Smooth muscle cell (in vitro differentiated cells): ENCODE measurements around the gene ATXN10. TPM values are rescaled to one million over a fixed set of nuclear protein-coding genes. Genes with fewer than 3 reads are reported as not detected.

Experiments
- DNase-seq: peaks from one replicate; lab custom pipeline; 2025; ENCODE audit not compliant: unreplicated experiment; lab: John Stamatoyannopoulos, UW
- H2AFZ ChIP-seq: fragments of 200-600 bp; sonication (generic); 2 replicates; pipeline ENCODE4 v1.6.0; 2016; ENCODE audit warnings: antibody characterized with exemption, low read depth, mild to moderate bottlenecking
- H3F3A ChIP-seq: fragments of 200-600 bp; sonication (generic); 2 replicates; pipeline ENCODE4 v1.6.0; 2017; ENCODE audit warnings: antibody characterized with exemption, low read depth
- H3K27ac ChIP-seq: fragments of 200-600 bp; sonication (generic); 2 replicates; pipeline ENCODE4 v1.5.1; 2016; ENCODE audit warnings: low read depth, mild to moderate bottlenecking
- H3K27me3 ChIP-seq: fragments of 200-600 bp; sonication (generic); 2 replicates; pipeline ENCODE4 v1.6.1; 2016; ENCODE audit warnings: low read depth, mild to moderate bottlenecking
- H3K36me3 ChIP-seq: fragments of 200-600 bp; sonication (generic); 2 replicates; pipeline ENCODE4 v1.5.1; 2016; ENCODE audit warnings: low read depth
- H3K4me1 ChIP-seq: fragments of 200-600 bp; sonication (generic); 2 replicates; pipeline ENCODE4 v1.5.1; 2016; ENCODE audit warnings: low read depth
- H3K4me2 ChIP-seq: fragments of 200-600 bp; sonication (generic); 2 replicates; pipeline ENCODE4 v1.6.0; 2016; ENCODE audit warnings: mild to moderate bottlenecking
- H3K4me3 ChIP-seq: fragments of 200-600 bp; sonication (generic); 2 replicates; pipeline ENCODE4 v1.5.1; 2016; ENCODE audit warnings: mild to moderate bottlenecking
- H3K79me2 ChIP-seq: fragments of 200-600 bp; sonication (generic); 2 replicates; pipeline ENCODE4 v1.6.0; 2016; ENCODE audit warnings: low read depth, mild to moderate bottlenecking
- H3K9ac ChIP-seq: fragments of 200-600 bp; sonication (generic); 2 replicates; pipeline ENCODE4 v1.6.0; 2016; ENCODE audit warnings: low read depth
- H3K9me3 ChIP-seq: fragments of 200-600 bp; sonication (generic); replicated peaks from 2 replicates; pipeline ENCODE4 v1.5.1; 2016; ENCODE audit warnings: low read depth
- H4K20me1 ChIP-seq: fragments of 200-600 bp; sonication (generic); 2 replicates; pipeline ENCODE4 v1.6.0; 2016; ENCODE audit warnings: low read depth
- WGBS: methylation state at CpG from one replicate; pipeline ENCODE4 v1.1.7; 2016; ENCODE audit warnings: low lambda C conversion rate; 5-methylcytosine and 5-hydroxymethylcytosine counted together
- polyA plus RNA-seq: library from polyadenylated mRNA; unstranded; fragments of >200 nt; fragmentation: Nextera tagmentation; extraction: Ambion mirVana; gene quantifications from 2 replicates; pipeline ENCODE4 v1.2.1, GENCODE V29; 2016
- total RNA-seq: library from RNA; depleted of rRNA; stranded (reverse); fragments of >200 nt; gene quantifications from 2 replicates; pipeline ENCODE4 v1.2.3, GENCODE V29; 2014
- TF ChIP-seq, protein P1 (sequence below): fragments of 200-600 bp; sonication (generic); IDR thresholded peaks from 2 replicates; pipeline ENCODE4 v1.5.1; 2017; ENCODE audit warnings: borderline replicate concordance, mild to moderate bottlenecking, antibody characterized with exemption; ENCODE audit not compliant: insufficient read depth, poor library complexity, severe bottlenecking

ATXN10 gene
- total and polyA plus RNA-seq, 2 experiments from 2014 or later, result 117 to 131 TPM

DNA sequence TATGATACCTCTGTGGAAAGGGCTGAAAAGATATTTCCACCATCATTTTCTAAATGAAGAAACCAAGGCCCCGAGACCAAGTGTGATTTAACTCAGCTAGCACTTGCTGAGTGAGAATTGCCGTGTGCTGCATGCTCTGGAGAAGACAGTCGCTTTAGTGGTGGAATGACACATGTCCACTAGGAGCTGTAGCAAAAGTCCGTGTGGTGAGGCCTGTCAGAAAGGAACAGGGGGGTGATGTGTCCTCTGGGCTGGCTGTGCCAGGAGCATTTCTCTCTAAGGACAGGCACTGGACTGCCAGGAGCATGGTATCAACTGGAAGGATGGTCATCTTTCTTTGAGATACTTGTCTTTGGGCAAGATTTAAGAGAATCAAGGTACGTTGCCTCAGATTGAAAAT lies 72.8 kb downstream of the ATXN10 start:
- no peaks in the 10 kb centered on the region for H3K27me3 ChIP-seq
- H3K4me3 ChIP-seq, result no peak overlapping the region
- 94% methylated on average over 5 of the region's 5 CpGs for WGBS
- no peaks in the 10 kb centered on the region for H3K9me3 ChIP-seq
- peaks cover 21% of the 10 kb centered on the region for H3K36me3 ChIP-seq
- H3K4me1 ChIP-seq, result no peaks in the 10 kb centered on the region
- peaks cover 44% of the 10 kb centered on the region for H3K79me2 ChIP-seq
- no peak overlapping the region for H3K27ac ChIP-seq
- H3K4me2 ChIP-seq, result no peak overlapping the region
- no peak for DNase-seq
- TF ChIP-seq, protein P1, sequence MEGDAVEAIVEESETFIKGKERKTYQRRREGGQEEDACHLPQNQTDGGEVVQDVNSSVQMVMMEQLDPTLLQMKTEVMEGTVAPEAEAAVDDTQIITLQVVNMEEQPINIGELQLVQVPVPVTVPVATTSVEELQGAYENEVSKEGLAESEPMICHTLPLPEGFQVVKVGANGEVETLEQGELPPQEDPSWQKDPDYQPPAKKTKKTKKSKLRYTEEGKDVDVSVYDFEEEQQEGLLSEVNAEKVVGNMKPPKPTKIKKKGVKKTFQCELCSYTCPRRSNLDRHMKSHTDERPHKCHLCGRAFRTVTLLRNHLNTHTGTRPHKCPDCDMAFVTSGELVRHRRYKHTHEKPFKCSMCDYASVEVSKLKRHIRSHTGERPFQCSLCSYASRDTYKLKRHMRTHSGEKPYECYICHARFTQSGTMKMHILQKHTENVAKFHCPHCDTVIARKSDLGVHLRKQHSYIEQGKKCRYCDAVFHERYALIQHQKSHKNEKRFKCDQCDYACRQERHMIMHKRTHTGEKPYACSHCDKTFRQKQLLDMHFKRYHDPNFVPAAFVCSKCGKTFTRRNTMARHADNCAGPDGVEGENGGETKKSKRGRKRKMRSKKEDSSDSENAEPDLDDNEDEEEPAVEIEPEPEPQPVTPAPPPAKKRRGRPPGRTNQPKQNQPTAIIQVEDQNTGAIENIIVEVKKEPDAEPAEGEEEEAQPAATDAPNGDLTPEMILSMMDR, result no peak
- H2AFZ ChIP-seq, result no peak overlapping the region
- no peak overlapping the region for H3K9ac ChIP-seq
- H3F3A ChIP-seq, result no peaks in the 10 kb centered on the region
- H4K20me1 ChIP-seq, result peaks cover 74% of the 10 kb centered on the region

DNA sequence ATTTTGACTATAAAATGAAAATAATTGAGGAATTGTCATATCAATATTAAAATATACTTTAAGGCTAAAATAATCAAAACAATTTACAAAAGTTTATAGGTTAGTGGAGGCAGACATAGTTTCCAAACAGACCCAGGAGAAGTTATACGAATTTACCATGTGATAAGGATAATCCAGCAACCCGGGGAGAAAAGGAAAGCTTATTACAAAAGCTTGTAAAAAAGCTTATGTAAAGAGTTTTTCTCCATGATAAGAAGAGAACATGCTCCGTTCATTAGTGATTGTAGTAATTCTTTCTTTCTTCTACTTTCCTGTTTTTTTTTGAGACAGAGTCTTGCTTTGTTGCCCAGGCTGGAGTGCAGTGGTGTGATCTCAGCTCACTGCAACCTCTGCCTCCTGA lies 79.0 kb downstream of the ATXN10 start:
- Histone ChIP-seq H3K27ac (no peak overlapping the region), H4K20me1 (peaks cover 91% of the 10 kb centered on the region), H2AFZ (no peak overlapping the region), H3K4me3 (no peak overlapping the region), H3K36me3 (no peaks in the 10 kb centered on the region), H3K9me3 (no peaks in the 10 kb centered on the region), H3K9ac (no peak overlapping the region), H3K4me2 (no peak overlapping the region), H3F3A (no peaks in the 10 kb centered on the region), H3K4me1 (no peaks in the 10 kb centered on the region), H3K79me2 (peaks cover 27% of the 10 kb centered on the region), H3K27me3 (no peaks in the 10 kb centered on the region)
- TF ChIP-seq, protein P1, result no peak
- 15% methylated on average over 3 of the region's 3 CpGs for WGBS
- no peak for DNase-seq

GRCh38 chr22:45752036-45752435 lies 80.4 kb downstream of the ATXN10 start:
- WGBS, result 94% methylated on average over 2 of the region's 2 CpGs

DNA sequence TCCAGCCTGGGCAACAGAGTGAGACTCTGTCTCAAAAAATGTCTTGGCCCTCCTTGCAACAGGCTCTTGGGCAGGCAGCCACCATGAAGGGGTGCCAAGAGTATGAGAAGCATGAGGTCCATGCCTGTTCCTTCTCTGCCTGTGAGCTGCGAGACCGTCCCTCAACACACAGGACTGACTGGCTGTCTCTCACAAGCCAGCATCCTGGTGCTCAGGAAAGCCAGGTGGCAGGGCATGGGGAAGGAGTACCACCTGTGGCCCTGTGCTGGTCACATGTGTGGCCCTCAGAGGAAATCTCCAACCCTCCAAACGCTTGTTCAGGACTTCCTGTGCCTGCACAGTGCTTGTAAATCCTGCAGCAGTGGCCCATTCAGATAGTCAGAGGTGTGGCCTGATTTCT lies 83.2 kb downstream of the ATXN10 start:
- H3K9me3 ChIP-seq, result no peaks in the 10 kb centered on the region
- H3K36me3 ChIP-seq, result no peaks in the 10 kb centered on the region
- H4K20me1 ChIP-seq, result peaks cover 94% of the 10 kb centered on the region

More at GRCh38 chr22:45752036-45752435, 80.4 kb downstream of the ATXN10 start:
- Histone ChIP-seq H4K20me1 (peaks cover 91% of the 10 kb centered on the region), H3K36me3 (no peaks in the 10 kb centered on the region), H3K9ac (no peak overlapping the region), H3K79me2 (peaks cover 13% of the 10 kb centered on the region), H3K4me2 (no peak overlapping the region), H2AFZ (no peak overlapping the region), H3F3A (no peaks in the 10 kb centered on the region), H3K4me1 (no peaks in the 10 kb centered on the region), H3K4me3 (no peak overlapping the region), H3K27ac (no peak overlapping the region), H3K27me3 (no peaks in the 10 kb centered on the region), H3K9me3 (no peaks in the 10 kb centered on the region)
- TF ChIP-seq, protein P1, result no peak
- no peak for DNase-seq

More for the DNA sequence above, 83.2 kb downstream of the ATXN10 start:
- H2AFZ ChIP-seq, result no peak overlapping the region
- no peak overlapping the region for H3K9ac ChIP-seq
- H3F3A ChIP-seq, result no peaks in the 10 kb centered on the region
- H3K27ac ChIP-seq, result no peak overlapping the region
- no peak for DNase-seq
- peaks cover 7% of the 10 kb centered on the region for H3K4me1 ChIP-seq
- no peak overlapping the region for H3K4me3 ChIP-seq
- TF ChIP-seq, protein P1, result no peak
- 90% methylated on average over 3 of the region's 3 CpGs for WGBS
- H3K4me2 ChIP-seq, result no peak overlapping the region
- peaks cover 6% of the 10 kb centered on the region for H3K79me2 ChIP-seq
- H3K27me3 ChIP-seq, result no peaks in the 10 kb centered on the region
